CD4-positive, alpha-beta T cell (primary cell): ENCODE data around the gene CXCL17. TPM values are rescaled to one million over a fixed set of nuclear protein-coding genes. Genes with fewer than 3 reads are reported as not detected.

Experiments used
- ATAC-seq: fragments of 200-7000 bp; cut with Tn5 transposase; one replicate; pipeline ENCODE4 v1.10.0; 2022; ENCODE audit warnings: mild to moderate bottlenecking; ENCODE audit not compliant: poor library complexity
- CTCF ChIA-PET: fragments of 350-600 bp; sonication (Branson Sonifier 250); formaldehyde crosslinking; loops from one replicate; lab custom pipeline; 2021; ENCODE audit warnings: antibody characterized with exemption, inconsistent platforms; lab: Charles Lee
- POLR2A ChIA-PET: fragments of 350-600 bp; sonication (Branson Sonifier 250); formaldehyde crosslinking; loops from one replicate; lab custom pipeline; 2021; ENCODE audit warnings: antibody characterized with exemption, inconsistent platforms; lab: Charles Lee
- DNase-seq, 14 experiments: peaks; one replicate each; pipeline ENCODE4 v3.0.0-alpha.2; 2013 to 2020; ENCODE audit warnings: mixed read lengths in 2 of 14
- H3K27ac ChIP-seq, 2 donors: one replicate each; pipeline versions ENCODE4 v1.5.1 to v1.7.0; 2013; ENCODE audit warnings: low read length in 2 of 2, low read depth in 1 of 2, mild to moderate bottlenecking in 1 of 2
- H3K27me3 ChIP-seq, 2 experiments: 1 replicate in 1 of 2; 2 replicates in 1 of 2; pipeline versions ENCODE4 v1.6.1 to v1.7.0; 2013; ENCODE audit warnings: low read length in 2 of 2, control low read depth in 1 of 2, mild to moderate bottlenecking in 1 of 2, moderate library complexity in 1 of 2; ENCODE audit not compliant: insufficient read depth in 2 of 2, control insufficient read depth in 1 of 2
- H3K36me3 ChIP-seq: one replicate; pipeline ENCODE4 v1.6.1; 2013; ENCODE audit warnings: low read length, control low read depth; ENCODE audit not compliant: insufficient read depth
- H3K4me1 ChIP-seq: one replicate; pipeline ENCODE4 v1.6.1; 2013; ENCODE audit warnings: low read length, control low read depth; ENCODE audit not compliant: insufficient read depth
- H3K4me3 ChIP-seq: one replicate; pipeline ENCODE4 v1.5.1; 2013; ENCODE audit warnings: mild to moderate bottlenecking, low read length, moderate library complexity
- H3K9me3 ChIP-seq, 2 experiments: 1 replicate in 1 of 2; 2 replicates in 1 of 2; pipeline versions ENCODE4 v1.6.1 to v1.7.0; 2013; ENCODE audit warnings: low read length in 2 of 2, mild to moderate bottlenecking in 2 of 2, control low read depth in 1 of 2, moderate library complexity in 1 of 2; ENCODE audit not compliant: control insufficient read depth in 1 of 2, insufficient read depth in 1 of 2
- H3K27ac Mint-ChIP-seq: one replicate; pipeline ENCODE4 v1.8.0; 2020; ENCODE audit warnings: mixed read lengths
- H3K27me3 Mint-ChIP-seq: one replicate; pipeline ENCODE4 v1.8.0; 2021; ENCODE audit warnings: mixed read lengths
- H3K36me3 Mint-ChIP-seq: one replicate; pipeline ENCODE4 v1.8.0; 2021; ENCODE audit warnings: low read depth, mixed read lengths
- H3K4me1 Mint-ChIP-seq: one replicate; pipeline ENCODE4 v1.8.0; 2021; ENCODE audit warnings: low read depth, mixed read lengths
- H3K4me3 Mint-ChIP-seq: one replicate; pipeline ENCODE4 v1.8.0; 2020; ENCODE audit warnings: mild to moderate bottlenecking, mixed read lengths
- H3K9me3 Mint-ChIP-seq: one replicate; pipeline ENCODE4 v1.8.0; 2020; ENCODE audit warnings: mixed read lengths
- CTCF ChIP-seq: fragments of 200-600 bp; IDR thresholded peaks from one replicate; pipeline ENCODE4 v1.8.0; 2022; ENCODE audit warnings: antibody characterized with exemption, mild to moderate bottlenecking
- intact Hi-C, 2 experiments: fragments of 100-400 bp; cut with DNase I in 1 of 2; cut with micrococcal nuclease in 1 of 2; formaldehyde crosslinking; loops; one replicate each; pipeline versions ENCODE4 v1.15.1 to v1.9.0; 2023 to 2025; cut with DNase I, micrococcal nuclease
- total RNA-seq, 174 experiments: library from RNA in 2 of 174; stranded (reverse) in 2 of 174; gene quantifications; one replicate each; pipeline ENCODE4 v1.2.3 and lab custom pipeline; 2021 to 2026

CXCL17 gene
- total RNA-seq, 2 experiments from 2014 or later: not detected

GRCh38 chr19:42477117-42477516 lies 34.4 kb upstream of the CXCL17 start:
- no peak overlapping the region for H3K27ac Mint-ChIP-seq
- no peaks in the 10 kb centered on the region for H3K27me3 ChIP-seq
- no peaks in the 10 kb centered on the region for H3K36me3 Mint-ChIP-seq
- H3K9me3 ChIP-seq: no peaks in the 10 kb centered on the region
- no peaks in the 10 kb centered on the region for H3K27me3 Mint-ChIP-seq
- no peak overlapping the region for H3K27ac ChIP-seq
- peaks cover 18% of the 10 kb centered on the region for H3K4me1 ChIP-seq
- CTCF ChIA-PET: no interaction called here
- no peaks in the 10 kb centered on the region for H3K9me3 Mint-ChIP-seq
- TF ChIP-seq CTCF: no peak
- H3K4me3 Mint-ChIP-seq: no peak overlapping the region
- H3K4me3 ChIP-seq: no peak overlapping the region
- no peak for DNase-seq
- H3K4me1 Mint-ChIP-seq: peaks cover 16% of the 10 kb centered on the region
- no peaks in the 10 kb centered on the region for H3K36me3 ChIP-seq
- POLR2A ChIA-PET: no interaction called here
- no peak for ATAC-seq
- intact Hi-C loops: no loop called here

DNA sequence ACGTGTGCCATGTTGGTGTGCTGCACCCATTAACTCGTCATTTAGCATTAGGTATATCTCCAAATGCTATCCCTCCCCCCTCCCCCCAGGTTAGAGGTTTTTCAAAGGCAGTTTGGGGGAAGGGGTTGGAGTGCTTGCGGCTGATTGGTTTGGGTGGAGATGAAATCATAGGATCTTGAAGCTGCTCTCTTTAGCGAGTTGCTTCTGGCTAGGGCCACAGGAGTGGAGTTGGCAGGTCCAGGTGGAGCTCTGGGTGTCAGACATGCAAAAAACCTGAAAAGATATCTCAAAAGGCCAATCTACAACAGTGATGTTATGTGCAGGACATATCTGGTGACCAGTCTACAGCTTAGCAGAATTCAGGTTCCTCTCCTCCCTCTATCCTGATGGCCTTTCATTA lies 32.6 kb upstream of the CXCL17 start:
- Mint-ChIP-seq H3K9me3 (no peaks in the 10 kb centered on the region), H3K27ac (no peak overlapping the region), H3K36me3 (no peaks in the 10 kb centered on the region), H3K4me3 (no peak overlapping the region), H3K27me3 (no peaks in the 10 kb centered on the region), H3K4me1 (peaks cover 4% of the 10 kb centered on the region)
- H3K9me3 ChIP-seq: no peaks in the 10 kb centered on the region
- POLR2A ChIA-PET: interaction anchor here (0.6 kb wide), 1 partner anchor 96 kb away, joined by 3 read pairs; no protein-coding TSS in a partner anchor
- DNase-seq: no peak
- no peak for ATAC-seq
- CTCF ChIA-PET: interaction anchor here (0.8 kb wide), 1 partner anchor 43 kb away, joined by 4 read pairs; no protein-coding TSS in a partner anchor
- no peak overlapping the region for H3K27ac ChIP-seq
- H3K36me3 ChIP-seq: no peaks in the 10 kb centered on the region
- H3K4me3 ChIP-seq: no peak overlapping the region
- peaks cover 4% of the 10 kb centered on the region for H3K4me1 ChIP-seq
- no peaks in the 10 kb centered on the region for H3K27me3 ChIP-seq
- intact Hi-C loops: no loop called here
- no peak for TF ChIP-seq CTCF

GRCh38 chr19:42474743-42475142 lies 32.0 kb upstream of the CXCL17 start:
- H3K4me3 ChIP-seq: no peak overlapping the region
- POLR2A ChIA-PET: interaction anchor here (0.6 kb wide), 1 partner anchor 97 kb away, joined by 3 read pairs; no protein-coding TSS in a partner anchor
- Mint-ChIP-seq H3K36me3 (no peaks in the 10 kb centered on the region), H3K27me3 (no peaks in the 10 kb centered on the region), H3K4me3 (no peak overlapping the region), H3K9me3 (no peaks in the 10 kb centered on the region), H3K4me1 (no peaks in the 10 kb centered on the region), H3K27ac (no peak overlapping the region)
- no peak overlapping the region for H3K27ac ChIP-seq
- no peaks in the 10 kb centered on the region for H3K27me3 ChIP-seq
- H3K9me3 ChIP-seq: no peaks in the 10 kb centered on the region
- intact Hi-C loops: no loop called here
- no peak for DNase-seq
- TF ChIP-seq CTCF: no peak
- CTCF ChIA-PET: no interaction called here
- H3K36me3 ChIP-seq: no peaks in the 10 kb centered on the region
- peaks cover under 1% of the 10 kb centered on the region for H3K4me1 ChIP-seq
- ATAC-seq: no peak
